ENCODE data around the gene OR13C5. TPM values are rescaled to one million over a fixed set of nuclear protein-coding genes. Genes with fewer than 3 reads are reported as not detected.
"Not testable (repeated sequence)": the region's sequence is repeated elsewhere in the genome, so short reads cannot be mapped to it uniquely, and the experiment has no call there.

OR13C5 gene, protein sequence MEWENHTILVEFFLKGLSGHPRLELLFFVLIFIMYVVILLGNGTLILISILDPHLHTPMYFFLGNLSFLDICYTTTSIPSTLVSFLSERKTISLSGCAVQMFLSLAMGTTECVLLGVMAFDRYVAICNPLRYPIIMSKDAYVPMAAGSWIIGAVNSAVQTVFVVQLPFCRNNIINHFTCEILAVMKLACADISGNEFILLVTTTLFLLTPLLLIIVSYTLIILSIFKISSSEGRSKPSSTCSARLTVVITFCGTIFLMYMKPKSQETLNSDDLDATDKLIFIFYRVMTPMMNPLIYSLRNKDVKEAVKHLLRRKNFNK
- total RNA-seq = not detected

GRCh38 chr9:104599313-104599712 is at the start of gene OR13C5:
TSS of gene OR13C5 (minus strand) at chr9:104599413. CDS start at chr9:104599413, 0 bp downstream.
- H3K9me3 ChIP-seq; H3K27me3 ChIP-seq; H3K36me3 ChIP-seq; H3K4me1 ChIP-seq; H3K4me3 ChIP-seq; H3K27ac ChIP-seq; DNase-seq (ENCODE audit: low spot score in 2 of 2): not testable (repeated sequence)

GRCh38 chr9:104635456-104635855 is 36.2 kb upstream of the OR13C5 start:
- Histone ChIP-seq H3K27ac (no peak overlapping the region), H3K9me3 (peaks cover 0 to 40% (median 5%) of the 10 kb centered on the region in 4 donors), H3K36me3 (no peaks in the 10 kb centered on the region), H3K4me3 (no peak overlapping the region), H3K4me1 (no peaks in the 10 kb centered on the region), H3K27me3 (no peaks in the 10 kb centered on the region)
- TF ChIP-seq, protein P1, sequence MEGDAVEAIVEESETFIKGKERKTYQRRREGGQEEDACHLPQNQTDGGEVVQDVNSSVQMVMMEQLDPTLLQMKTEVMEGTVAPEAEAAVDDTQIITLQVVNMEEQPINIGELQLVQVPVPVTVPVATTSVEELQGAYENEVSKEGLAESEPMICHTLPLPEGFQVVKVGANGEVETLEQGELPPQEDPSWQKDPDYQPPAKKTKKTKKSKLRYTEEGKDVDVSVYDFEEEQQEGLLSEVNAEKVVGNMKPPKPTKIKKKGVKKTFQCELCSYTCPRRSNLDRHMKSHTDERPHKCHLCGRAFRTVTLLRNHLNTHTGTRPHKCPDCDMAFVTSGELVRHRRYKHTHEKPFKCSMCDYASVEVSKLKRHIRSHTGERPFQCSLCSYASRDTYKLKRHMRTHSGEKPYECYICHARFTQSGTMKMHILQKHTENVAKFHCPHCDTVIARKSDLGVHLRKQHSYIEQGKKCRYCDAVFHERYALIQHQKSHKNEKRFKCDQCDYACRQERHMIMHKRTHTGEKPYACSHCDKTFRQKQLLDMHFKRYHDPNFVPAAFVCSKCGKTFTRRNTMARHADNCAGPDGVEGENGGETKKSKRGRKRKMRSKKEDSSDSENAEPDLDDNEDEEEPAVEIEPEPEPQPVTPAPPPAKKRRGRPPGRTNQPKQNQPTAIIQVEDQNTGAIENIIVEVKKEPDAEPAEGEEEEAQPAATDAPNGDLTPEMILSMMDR (IDR thresholded peaks at IDR 0.05) = no peak
- no peak for TF ChIP-seq EP300 (IDR thresholded peaks at IDR 0.05)
- TF ChIP-seq POLR2A (IDR thresholded peaks at IDR 0.05) = no peak
- no peak for DNase-seq (ENCODE audit: low spot score in 2 of 2)

GRCh38 chr9:104633976-104634520 is 34.8 kb upstream of the OR13C5 start:
- Histone ChIP-seq H3K9me3 (peaks cover 0 to 29% (median under 1%) of the 10 kb centered on the region in 4 donors), H3K4me3 (no peak overlapping the region), H3K27me3 (no peaks in the 10 kb centered on the region), H3K27ac (no peak overlapping the region), H3K4me1 (no peaks in the 10 kb centered on the region), H3K36me3 (no peaks in the 10 kb centered on the region)
- WGBS, 2 donors = 93 to 94% methylated on average over 13 to 30 of the region's 30 CpGs
- no peak for TF ChIP-seq EP300 (IDR thresholded peaks at IDR 0.05)
- TF ChIP-seq, protein P1 (IDR thresholded peaks at IDR 0.05) = no peak
- TF ChIP-seq POLR2A (IDR thresholded peaks at IDR 0.05) = no peak
- no peak for DNase-seq (ENCODE audit: low spot score in 2 of 2)

DNA sequence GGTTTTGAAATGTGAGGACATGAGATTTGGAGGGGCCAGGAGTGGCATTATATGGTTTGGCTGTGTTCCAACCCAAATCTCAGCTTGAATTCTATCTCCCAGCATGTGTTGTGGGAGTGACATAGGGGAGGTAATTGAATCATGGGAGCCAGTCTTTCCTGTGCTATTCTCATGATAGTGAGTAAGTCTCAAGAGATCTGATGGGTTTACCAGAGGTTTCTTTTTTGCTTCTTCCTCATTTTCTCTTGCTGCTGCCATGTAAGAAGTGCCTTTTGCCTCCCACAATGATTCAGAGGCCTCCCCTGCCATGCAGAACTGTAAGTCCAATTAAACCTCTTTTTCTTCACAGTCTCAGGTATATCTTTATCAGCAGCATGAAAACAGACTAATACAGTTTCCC is 26.8 kb upstream of the OR13C5 start:
- H3K27me3 ChIP-seq, H3K9me3 ChIP-seq: not testable (repeated sequence)

DNA sequence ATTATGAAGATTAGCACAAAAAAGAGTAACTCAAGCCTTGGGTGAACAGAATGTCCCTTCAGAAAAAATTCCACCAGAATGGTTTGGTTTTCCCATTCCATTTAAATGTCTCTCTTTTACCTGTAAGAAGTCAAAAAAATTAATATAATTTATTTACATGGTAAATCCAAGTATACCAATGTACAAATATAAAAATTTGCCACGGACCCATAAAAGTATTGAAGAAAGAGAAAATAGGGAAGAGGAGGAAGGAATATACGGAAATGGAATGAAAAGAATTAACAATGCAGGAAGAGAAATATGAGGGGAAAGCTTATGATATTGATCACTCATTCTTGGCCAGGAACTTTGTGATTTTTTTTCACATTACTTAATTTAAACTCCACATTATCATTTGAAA is 18.9 kb upstream of the OR13C5 start, which contains the start of gene OR13C9:
OR13C9 (minus strand) TSS at position 101 of the 400 bp plus-strand sequence; CDS start at position 101, 0 bp downstream.
- no peak for DNase-seq (ENCODE audit: low spot score in 2 of 2)
- Histone ChIP-seq H3K9me3 (no peaks in the 10 kb centered on the region), H3K27me3 (no peaks in the 10 kb centered on the region), H3K4me1 (no peaks in the 10 kb centered on the region), H3K4me3 (no peak within 1 kb of the TSS), H3K36me3 (no peaks in the 10 kb centered on the region), H3K27ac (no peak within 1 kb of the TSS)
- no peak for TF ChIP-seq EP300 (IDR thresholded peaks at IDR 0.05)
- TF ChIP-seq, protein P1 (IDR thresholded peaks at IDR 0.05) = no peak
- TF ChIP-seq POLR2A (IDR thresholded peaks at IDR 0.05) = no peak
- 69 to 84% methylated on average over 2 of the region's 2 CpGs for WGBS, 2 donors

More for the DNA sequence above, 26.8 kb upstream of the OR13C5 start:
- H3K4me3 ChIP-seq; H3K4me1 ChIP-seq; H3K27ac ChIP-seq; DNase-seq (ENCODE audit: low spot score in 2 of 2); H3K36me3 ChIP-seq: not testable (repeated sequence)

DNA sequence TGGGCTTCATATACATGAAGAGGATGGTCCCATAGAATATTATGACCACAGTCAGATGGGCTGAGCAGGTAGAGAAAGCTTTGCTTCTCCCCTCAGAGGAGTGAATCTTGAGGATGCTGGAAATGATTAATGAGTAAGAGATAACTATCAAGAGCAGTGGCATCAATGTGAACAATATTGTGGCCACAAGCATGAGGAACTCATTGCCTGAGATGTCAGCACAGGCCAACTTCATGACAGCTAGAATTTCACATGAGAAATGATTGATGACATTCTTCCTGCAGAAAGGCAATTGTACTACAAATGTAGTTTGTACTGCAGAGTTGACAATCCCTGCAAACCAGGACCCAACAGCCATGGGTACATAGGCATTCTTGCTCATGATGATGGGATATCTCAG is 18.2 kb upstream of the OR13C5 start:
- H3K27me3 ChIP-seq = no peaks in the 10 kb centered on the region
- H3K4me1 ChIP-seq = no peaks in the 10 kb centered on the region
- TF ChIP-seq POLR2A (IDR thresholded peaks at IDR 0.05) (no peak), EP300 (IDR thresholded peaks at IDR 0.05) (no peak)
- TF ChIP-seq, protein P1 (IDR thresholded peaks at IDR 0.05) = no peak
- H3K27ac ChIP-seq = no peak overlapping the region
- DNase-seq (ENCODE audit: low spot score in 2 of 2) = no peak
- H3K9me3 ChIP-seq = no peaks in the 10 kb centered on the region
- no peak overlapping the region for H3K4me3 ChIP-seq
- H3K36me3 ChIP-seq = no peaks in the 10 kb centered on the region
